Activated CD4-positive, alpha-beta T cell treated with anti-CD3 and anti-CD28 coated beads, Interleukin-2, amount 50 U/mL, for 48 hours (primary cell): ENCODE data around the gene BCL2L12.
"Not testable (repeated sequence)": the region's sequence is repeated elsewhere in the genome, so short reads cannot be mapped to it uniquely, and the experiment has no call there.

Source experiments
- DNase-seq, 2 experiments: peaks; one replicate each; pipeline ENCODE4 v3.0.0-alpha.2; 2020

Gene BCL2L12

DNA sequence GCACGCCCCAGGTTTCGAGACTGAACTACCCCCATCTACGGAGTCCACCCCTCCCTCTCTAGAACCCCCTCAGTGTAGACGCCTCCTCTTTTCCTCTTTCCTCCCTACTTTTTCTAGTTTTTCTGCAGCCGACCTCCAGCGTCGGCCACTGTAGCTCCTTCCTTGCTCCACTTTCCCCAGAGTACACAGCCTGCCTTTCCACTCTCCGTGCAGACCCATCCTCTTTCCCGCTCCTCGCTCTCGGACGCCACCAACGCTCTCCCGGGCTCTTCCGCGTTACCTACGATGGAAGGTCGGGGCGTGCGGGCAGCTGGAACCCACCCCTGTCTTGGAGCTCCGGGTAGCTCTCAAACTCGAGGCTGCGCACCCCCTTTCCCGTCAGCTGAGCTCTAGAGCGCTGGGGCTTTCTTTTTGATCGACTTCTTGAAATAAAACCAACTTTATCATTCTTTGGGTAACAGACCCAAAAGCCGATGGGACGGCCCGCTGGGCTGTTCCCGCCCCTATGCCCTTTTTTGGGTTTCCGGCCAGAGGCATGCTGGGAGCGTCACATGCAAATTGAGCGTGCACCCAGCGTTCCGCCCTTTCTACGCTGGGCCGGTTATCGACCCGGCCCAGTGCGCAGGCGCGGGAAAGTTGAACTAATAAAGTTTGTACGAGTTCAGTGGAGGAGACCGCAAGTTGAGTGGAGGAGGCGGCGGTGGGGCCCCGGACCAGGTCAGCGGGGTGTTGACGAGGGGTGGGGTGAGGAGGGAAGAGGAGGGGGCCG is at the start of gene BCL2L12, which contains the start of gene IRF3:
Gene BCL2L12 (plus strand): TSS at position 583 of the 769 bp plus-strand sequence. CDS start 760 bp downstream, outside the sequence.
Gene IRF3 (minus strand): TSS at position 507 of the 769 bp plus-strand sequence. CDS start 1,019 bp downstream, outside the sequence.
- peak; percentile 99 to 100 for DNase-seq

- DNase-seq: no peak
These were observed 49.2 kb upstream of the BCL2L12 start for GRCh38 chr19:49616532-49616931.

DNA sequence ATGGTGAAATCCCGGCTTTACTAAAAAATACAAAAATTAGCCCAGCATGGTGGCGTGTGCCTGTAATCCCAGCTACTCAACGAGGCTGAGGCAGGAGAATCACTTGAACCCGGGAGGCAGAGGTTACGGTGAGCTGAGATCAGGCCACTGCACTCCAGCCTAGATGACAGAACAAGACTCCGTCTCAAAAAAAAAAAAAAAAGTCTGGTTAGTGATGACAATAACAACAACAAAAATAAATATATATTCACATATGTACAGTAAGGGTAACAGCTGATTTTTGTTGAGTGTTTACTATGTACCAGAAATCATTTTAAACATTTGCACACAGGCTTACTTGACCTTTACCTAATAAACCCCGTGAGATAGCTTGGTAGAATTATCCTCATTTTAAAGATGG is 48.8 kb upstream of the BCL2L12 start:
- DNase-seq: no peak

GRCh38 chr19:49617860-49618259 is 47.9 kb upstream of the BCL2L12 start:
- DNase-seq: not testable (repeated sequence)

DNA sequence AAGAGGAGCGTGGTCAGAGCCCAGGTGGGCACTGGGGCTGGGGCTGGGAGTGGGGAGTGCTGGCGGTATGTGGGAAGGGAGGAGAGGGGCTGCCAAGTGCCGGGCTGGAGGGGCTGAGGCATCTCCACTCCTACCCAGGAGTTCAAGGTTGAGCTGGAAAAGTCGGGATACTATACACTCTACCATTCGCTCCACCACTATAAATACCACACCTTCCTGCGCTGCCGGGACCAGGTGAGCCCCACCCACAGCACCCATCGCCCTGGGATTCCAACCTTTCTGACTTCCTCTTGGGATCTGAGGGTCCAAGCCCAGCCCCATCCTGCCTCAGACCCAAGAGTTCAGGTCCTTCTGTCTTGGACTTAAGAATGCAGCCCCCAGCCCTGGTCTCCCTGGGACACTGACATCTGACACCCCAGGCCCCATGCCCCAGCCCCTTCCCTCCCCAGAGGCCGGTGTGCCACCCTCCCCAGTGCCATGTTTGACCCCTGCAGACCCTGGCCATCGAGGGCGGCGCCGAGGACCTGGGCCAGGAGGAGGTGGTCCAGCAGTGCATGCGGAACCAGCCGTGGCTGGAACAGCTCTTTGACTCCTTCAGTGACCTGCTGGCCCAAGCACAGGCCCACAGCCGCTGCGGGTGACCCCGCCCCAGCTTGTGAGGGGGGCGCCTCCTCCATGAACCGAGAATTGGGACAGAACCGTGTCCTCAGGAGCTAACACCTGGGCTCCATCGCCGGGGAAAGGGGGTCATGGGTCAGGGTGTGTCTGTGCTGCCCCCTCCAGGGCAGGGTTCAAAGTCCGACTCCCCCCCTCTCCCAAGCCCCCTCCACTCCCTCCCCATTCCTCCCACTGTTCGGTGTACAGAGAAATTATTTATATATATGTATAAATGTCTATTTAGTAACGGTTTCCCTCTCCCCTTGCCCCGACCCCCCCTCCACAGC is 40.5 kb upstream of the BCL2L12 start:
- DNase-seq: no peak

GRCh38 chr19:49626226-49626625 is 39.5 kb upstream of the BCL2L12 start:
- DNase-seq: no peak

GRCh38 chr19:49629659-49630058 is 36.1 kb upstream of the BCL2L12 start:
- no peak for DNase-seq

DNA sequence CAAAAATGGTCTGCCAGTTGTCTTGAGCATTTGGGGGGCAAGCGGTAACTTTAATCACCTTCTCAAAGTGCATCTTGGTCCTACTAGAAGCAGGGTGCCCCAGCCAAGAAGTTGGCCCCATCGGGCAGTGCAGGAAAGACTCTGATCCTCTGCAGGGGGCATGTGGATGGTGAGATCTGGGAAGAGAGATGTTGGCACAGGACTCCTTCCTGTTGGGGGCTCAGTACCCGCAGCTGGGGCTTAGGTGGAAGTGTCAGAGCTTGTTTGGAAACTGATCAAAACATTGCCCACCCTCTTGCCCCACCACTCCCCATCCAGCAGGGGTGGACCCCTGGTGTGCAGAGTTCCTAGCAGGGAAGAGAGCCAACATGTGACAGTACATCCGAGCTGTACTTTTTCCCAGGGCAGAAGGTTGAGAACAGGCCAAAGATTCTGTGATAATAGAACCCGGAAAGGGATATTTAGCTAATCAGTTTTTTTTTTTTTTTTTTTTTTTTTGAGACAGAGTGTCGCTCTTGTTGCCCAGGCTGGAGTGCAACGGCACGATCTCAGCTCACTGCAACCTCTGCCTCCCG is 34.6 kb upstream of the BCL2L12 start:
- no peak for DNase-seq

DNA sequence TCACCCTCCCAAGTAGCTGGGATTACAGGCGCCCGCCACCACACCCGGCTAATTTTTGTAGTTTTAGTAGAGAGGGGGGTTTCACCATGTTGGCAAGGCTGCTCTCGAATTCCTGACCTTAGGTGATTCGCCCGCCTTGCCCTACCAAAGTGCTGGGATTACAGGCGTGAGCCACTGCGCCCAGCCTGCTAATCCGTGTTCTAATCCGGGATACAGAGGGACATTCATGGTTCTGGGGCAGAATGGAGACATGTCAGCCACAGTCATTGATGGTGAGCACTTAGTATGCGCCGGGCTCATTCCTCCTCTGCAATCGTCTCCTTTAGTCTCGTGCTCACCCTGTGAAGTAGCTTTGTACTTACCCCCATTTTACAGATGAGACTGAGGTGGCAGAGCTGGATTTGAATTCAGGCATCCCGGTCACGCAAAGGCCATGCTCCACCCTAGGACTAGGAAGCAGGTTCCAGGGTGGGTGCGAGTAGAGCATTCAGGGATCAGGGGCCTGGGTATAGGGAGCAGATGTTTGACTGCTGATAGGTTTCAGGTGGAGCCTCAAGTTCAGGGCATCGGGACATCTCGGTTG is 34.0 kb upstream of the BCL2L12 start:
- no peak for DNase-seq

GRCh38 chr19:49632576-49632975 is 33.2 kb upstream of the BCL2L12 start:
- DNase-seq: no peak

GRCh38 chr19:49633273-49633672 is 32.5 kb upstream of the BCL2L12 start:
- DNase-seq: not testable (repeated sequence)

- no peak for DNase-seq
These were observed 30.1 kb upstream of the BCL2L12 start for GRCh38 chr19:49635530-49636232.

DNA sequence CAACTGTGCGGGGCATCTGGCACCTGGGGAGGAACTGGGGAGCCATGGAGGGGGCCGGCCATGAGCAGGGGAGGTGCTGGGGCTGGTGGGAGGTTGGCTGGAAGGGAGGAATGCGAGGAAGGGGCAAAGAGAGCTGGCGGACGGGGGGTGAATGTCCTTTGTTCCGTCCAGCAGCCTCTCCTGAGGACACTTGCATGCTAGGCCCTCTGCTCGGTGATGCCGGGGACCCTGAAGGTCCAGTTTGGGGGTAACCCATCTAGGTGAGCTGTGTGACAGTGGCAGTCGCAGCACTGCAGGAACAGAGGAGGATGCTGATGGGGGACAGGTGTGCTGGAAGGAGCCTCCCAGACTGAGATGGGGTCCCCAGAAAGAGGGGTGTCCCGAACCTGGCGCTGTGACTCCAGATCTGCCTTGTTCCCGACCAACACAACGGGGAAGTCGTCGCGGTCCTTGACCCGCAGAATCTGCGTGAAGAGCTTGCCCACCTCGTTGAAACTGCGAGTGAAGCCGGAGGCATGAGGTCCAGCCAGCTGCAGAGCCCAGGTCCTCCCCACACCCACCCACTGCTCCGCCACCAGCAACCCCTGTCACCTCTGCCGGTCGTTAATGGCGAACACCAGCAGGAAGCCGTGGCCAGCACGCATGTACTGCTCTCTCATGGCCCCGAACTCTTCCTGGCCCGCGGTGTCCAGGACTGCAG is 29.4 kb upstream of the BCL2L12 start:
- DNase-seq: no peak

- no peak for DNase-seq
These were observed 27.7 kb upstream of the BCL2L12 start for GRCh38 chr19:49637821-49638738.

GRCh38 chr19:49639401-49640112 is 26.2 kb upstream of the BCL2L12 start:
- DNase-seq: no peak

DNA sequence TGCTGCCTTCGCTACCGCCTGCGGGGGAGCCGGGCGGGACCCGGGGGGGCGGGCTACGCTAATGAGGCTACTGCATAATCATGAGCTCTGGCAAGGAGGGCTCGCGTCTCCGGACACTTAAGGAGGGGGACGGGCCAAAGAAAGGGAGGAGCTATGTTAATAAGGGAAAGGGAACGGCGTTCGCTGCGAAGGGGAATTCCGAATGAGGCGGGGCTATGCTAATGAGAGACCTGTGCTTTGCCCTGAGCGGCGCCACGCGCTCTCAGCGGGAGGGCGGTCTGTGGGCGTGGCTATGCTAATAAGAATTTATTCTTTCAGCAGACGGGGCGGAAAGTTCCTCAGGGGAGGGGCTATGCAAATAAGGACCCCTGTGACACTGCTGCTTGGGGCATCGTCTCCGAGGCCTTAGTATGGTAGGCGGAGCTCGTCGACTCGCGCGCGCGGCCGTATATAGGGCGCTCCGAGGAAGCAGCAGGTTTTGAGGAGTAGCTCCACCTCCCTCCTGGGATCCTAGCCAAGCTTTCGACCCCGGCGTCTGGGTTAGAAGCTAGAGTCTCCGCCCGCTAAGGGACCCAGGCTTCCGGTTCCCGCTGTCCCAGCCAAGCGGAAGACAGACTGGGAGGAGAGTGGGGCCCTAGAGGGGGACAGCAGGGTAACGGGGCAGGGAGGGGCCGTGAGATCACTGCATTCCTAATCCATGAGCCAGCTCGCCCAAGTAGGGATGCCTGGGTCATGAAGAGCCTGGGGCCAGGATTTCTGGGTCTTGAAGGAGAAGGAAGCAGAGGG is 25.4 kb upstream of the BCL2L12 start, which contains the start of gene RRAS:
Gene RRAS (minus strand): TSS at position 31 of the 786 bp plus-strand sequence. CDS start 45 bp downstream, outside the sequence.
- DNase-seq: peak; percentile 100

- peak; percentile 98 to 99 for DNase-seq
These were observed 23.8 kb upstream of the BCL2L12 start, which contains the start of gene SCAF1 for GRCh38 chr19:49641688-49642491. SCAF1 (plus strand) TSS chr19:49642209; CDS start chr19:49645027, 2,818 bp downstream.
